GM20431 (cell line): Measurements from ENCODE around the gene PACRG.

ENCODE experiments used
- in situ Hi-C: fragments of 300-500 bp; cut with MseI, MboI; formaldehyde crosslinking; loops from one replicate; pipeline ENCODE4 v1.15.0; 2020; ENCODE audit warnings: low sequenced_read_pairs; ENCODE audit not compliant: unreplicated experiment

PACRG gene

DNA sequence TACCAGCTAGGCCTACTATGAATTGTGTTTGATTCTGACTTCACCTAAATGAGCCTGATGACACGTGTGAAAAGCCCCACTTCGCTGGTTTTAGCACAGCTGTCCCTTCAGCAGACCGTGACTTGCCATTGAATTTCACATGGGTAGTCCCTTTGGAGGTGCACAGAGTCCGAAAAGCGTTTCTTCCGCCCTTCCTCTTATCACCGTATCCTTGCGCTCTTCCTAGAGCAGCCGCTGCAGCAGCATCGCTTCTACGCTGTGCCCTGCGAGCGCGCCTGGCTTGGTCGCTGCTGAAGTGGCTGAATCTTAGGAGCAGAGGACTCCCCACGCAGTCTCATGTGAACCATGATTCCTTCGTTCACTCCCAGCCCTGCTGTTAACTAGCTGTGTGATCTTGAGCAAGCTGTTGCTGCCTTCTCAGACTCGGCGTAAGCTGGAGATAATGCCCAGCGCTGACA is 127.0 kb downstream of the PACRG start:
- in situ Hi-C loops: no loop called here

- in situ Hi-C loops: no loop called here
Observed at GRCh38 chr6:162856885-162857284, 129.1 kb downstream of the PACRG start.

DNA sequence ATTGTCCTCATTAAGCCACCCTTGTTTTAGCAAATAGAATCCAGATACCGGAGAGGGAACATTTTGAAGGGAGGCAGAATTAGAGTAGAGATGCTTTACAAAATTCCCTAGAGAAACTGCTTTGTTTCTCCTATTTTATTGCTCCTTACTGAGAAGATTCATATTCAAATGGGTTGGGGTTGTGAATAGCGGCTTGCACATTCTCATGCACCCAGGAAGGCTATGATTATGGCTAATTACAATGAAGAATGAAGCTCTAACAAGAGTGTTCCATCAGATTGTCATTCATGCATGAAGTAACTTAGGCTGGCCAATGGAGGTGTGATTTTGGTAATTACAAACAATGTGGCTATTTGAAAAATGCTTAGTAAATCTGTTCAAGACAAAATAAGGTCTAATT is 129.6 kb downstream of the PACRG start:
- in situ Hi-C loops: no loop called here

DNA sequence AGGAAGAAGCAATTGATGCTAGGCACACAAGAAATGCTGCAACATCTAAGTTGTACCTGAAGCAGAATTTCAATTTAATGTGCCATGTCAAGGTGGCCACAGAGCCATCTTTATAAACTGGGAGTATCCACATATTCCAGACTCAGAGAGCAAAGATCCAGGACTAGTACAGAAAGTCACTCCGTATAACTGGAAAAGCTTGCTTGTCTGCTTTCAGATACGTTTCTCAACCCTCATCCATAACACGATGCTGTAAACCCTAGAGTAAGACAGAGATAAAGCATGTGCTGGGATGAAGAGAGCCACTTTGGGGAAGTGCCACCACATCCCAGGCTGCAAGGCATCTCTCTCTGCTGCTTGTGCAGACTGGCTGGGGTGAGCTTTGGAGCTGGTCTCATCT is 134.7 kb downstream of the PACRG start:
- in situ Hi-C loops: no loop called here

- in situ Hi-C loops: no loop called here
Observed at GRCh38 chr6:162862941-162863340, 135.2 kb downstream of the PACRG start.

DNA sequence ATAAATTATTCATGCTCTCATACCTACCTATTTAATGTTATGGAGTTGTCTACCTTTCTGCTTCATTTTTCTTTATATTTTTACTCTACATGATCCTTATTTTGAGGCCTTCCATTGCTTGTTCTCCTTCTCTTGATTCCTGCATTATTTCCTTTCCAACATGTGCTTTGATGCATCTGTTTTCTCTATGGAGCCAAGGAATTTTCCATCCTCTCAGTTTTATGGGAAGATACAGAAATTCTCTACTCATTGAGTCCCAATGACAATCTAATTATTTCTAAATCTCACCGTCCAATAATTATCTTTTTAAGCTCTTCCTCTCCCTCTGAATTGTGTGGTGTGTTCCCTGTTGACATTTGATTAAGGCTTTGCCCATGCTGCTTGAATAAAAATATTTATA is 136.0 kb downstream of the PACRG start:
- in situ Hi-C loops: no loop called here

- in situ Hi-C loops: no loop called here
Observed at GRCh38 chr6:162864911-162865310, 137.1 kb downstream of the PACRG start.

DNA sequence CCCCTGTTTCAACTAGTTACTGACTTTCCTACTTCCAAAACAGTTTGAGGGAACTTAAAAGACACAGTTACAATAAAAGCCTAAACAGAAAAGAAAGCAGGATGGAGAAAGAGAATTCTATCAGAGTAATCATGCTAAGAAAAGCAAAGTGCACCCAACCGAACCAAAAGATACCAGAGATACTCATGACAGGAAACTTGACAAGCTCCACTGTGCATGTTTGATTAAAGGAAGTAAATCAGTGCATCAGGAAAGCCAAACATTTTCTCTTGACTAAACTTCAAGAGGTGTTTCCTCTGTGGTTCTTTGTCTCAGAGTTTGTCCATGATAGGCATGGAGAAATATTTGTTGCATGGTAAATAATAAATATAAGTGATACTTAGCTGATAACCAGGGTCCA is 138.9 kb downstream of the PACRG start:
- in situ Hi-C loops: no loop called here

DNA sequence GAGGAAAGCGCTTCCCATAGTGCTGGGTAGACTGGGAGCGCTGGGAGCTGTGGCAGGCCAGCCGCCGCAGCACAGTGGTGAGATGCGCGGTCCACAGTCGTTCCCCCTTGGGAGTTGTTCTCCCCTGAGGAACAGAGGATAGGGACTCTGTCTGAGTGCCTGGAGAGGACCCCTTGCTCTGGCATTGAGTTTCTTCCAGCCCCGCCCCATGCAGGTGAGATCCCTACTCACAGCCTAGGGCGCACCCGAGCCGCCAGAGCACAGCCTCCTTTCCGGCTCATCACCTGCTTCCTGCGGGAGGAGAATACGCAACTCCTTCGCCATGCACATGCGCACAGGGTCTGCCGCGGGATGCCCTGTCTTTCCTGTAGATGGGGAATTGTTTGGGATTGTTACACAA is 140.6 kb downstream of the PACRG start:
- in situ Hi-C loops: no loop called here

DNA sequence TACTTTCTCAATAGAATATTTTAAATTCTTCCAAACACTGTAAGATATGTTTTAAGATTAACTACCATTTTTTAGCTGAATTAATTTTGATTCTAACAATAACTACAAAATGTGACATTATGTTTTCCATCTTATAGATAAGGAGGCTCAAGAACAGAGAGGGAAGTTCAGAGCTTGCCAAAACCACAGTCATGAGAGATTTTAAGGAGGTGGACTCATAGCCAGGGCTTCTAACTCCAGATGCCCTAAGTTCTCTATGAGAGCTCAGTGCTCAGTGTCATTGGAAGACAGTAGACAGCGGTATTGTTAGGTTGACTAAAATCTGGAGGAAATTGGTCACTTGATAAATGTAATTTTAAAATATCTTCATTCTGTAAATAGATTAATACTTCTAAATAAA is 144.2 kb downstream of the PACRG start:
- in situ Hi-C loops: no loop called here

DNA sequence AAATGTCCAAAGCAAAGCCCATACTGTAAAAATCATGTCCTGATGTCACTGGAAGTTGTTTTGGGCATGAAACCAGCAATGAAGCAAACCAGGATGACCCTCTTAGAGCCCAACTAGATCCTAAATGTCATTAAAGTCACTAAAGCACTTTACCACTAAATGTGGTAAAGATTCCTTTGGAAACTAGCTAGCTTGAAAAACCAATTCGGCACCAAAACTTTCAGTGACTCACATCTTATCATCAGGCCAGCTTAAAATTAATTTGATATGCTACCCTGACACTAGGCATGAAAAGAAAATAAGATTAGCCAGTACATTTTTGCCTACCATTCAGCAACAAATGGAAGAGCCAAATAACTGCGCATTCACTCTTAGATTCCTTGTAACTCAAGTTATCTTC is 145.8 kb downstream of the PACRG start:
- in situ Hi-C loops: no loop called here

DNA sequence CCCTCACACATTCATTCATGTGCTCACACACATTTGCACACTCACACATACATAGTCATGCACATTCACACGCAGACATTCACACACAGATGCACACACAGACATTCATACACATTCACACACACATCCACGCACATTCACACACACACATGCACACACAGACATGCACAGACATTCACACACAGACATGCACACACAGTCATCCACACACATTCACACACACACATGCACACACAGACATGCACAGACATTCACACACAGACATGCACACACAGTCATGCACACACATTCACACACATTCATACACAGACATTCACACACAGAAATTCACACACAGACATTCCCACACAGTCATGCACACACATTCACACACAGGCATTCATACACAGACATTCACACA is 147.3 kb downstream of the PACRG start:
- in situ Hi-C loops: no loop called here

DNA sequence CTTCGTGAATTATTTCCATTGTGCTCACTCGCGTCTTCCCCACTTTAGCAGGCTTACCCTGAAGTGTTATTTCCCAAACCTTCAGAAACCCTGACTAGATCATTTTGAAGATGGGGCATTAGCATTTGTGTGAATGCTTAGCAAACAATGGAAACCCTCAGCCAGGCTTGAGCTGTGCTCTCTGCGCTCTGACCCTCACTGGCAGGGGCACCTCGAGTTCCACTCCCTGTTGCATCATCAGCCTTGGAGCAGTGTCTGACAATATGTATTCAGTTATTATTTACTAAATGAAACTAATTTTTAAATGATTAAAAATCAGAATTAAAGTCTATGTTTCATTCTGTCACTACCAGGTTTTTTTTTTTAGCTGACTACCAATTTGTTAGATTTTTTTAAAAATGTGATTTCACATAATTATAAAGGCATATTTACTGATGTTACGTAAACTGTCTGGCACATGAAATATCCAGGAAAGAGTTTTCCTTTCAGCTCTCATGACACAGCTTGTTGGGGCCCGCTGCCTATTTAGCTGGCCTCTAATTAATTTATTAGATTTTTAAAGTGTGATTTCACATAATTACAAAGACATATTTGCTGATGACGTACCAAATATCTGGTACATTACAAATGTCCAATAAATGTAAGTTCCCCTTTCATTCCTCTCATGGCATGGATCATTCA is 155.2 kb downstream of the PACRG start:
- in situ Hi-C loops: no loop called here

GRCh38 chr6:162887981-162888689 is 160.4 kb downstream of the PACRG start:
- in situ Hi-C loops: no loop called here

- in situ Hi-C loops: no loop called here
Observed at GRCh38 chr6:162889303-162889702, 161.5 kb downstream of the PACRG start.

- in situ Hi-C loops: no loop called here
Observed at GRCh38 chr6:162898011-162898410, 170.2 kb downstream of the PACRG start.

DNA sequence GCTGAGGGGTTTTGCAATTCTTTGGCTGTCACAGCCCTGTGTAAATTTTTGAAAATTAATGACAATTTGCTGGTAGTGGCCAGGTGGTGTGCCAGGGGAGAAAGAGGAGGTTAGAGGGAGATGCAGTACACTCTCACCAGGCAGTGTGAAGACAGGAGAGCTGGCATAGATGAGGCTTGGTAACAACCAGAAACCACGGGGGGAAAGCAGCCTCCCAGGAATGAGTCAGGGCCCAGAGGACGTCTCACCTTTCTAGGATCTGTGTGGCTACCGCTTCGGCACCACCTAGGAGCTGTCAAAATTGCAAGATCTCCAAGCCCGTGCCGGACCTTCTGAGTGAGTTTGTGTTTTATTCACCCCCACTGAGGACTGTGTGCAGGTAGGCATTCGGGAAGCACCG is 171.4 kb downstream of the PACRG start:
- in situ Hi-C loops: no loop called here

- in situ Hi-C loops: no loop called here
Observed at GRCh38 chr6:162900503-162900902, 172.7 kb downstream of the PACRG start.

DNA sequence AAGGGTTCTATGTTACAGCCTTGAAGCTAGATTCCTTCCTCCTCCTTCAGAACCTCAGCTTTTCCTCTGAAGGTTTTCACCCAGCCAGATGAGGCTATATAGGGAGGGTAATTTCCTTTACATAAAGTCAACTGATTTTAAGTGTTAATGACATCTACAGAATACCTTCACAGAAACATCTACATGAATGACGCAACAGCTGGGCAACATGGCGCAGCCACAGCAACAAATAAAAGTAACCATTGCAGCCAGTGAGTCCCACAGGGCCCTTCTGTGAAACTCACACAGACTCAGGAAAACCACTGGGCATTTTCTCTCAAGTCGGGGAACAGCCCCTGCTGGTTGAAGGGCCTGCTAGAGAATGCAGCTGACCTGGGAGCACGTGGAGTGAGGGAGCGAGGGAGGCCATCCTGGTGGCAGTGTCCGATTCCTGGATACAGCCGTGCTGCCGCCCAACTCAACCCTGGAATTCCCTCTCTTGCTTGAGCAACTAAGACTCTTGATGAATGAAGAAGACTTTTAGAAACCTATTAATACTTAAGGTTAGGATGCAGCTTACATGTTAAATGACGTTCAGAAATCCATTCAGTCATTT is 176.4 kb downstream of the PACRG start:
- in situ Hi-C loops: no loop called here

DNA sequence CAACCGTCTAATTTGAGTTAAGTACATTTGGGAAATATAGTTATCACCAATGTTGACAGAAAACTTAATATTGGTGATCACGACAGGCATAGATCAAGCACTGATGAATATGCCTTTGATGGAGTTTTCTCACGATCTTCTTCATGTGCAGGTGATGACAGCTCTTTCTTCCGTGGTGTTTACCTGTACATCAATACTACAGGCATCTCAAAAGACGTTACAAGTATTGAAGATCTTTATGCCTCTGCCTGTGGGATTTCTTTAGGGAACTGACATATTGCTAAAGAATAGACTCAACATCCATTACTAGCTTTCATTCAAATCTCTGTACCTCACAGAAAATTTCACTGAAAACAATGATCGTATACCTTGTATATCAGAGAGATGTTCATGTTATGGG is 178.7 kb downstream of the PACRG start:
- in situ Hi-C loops: no loop called here

GRCh38 chr6:162907876-162908481 is 180.2 kb downstream of the PACRG start:
- in situ Hi-C loops: no loop called here
